Fibroblast of skin of back (primary cell): Measurements from ENCODE around the gene TTC28.
"Not testable (repeated sequence)": the region's sequence is repeated elsewhere in the genome, so short reads cannot be mapped to it uniquely, and the experiment has no call there.

Source experiments
- DNase-seq: peaks from one replicate; pipeline ENCODE4 v3.0.0-alpha.2; 2013

Gene TTC28

GRCh38 chr22:28600546-28601143 lies 79.0 kb downstream of the TTC28 start:
- DNase-seq = peak; percentile 58

- DNase-seq = no peak
These were observed 79.9 kb downstream of the TTC28 start for GRCh38 chr22:28599693-28600092.

GRCh38 chr22:28597665-28598064 lies 82.0 kb downstream of the TTC28 start:
- DNase-seq = no peak

GRCh38 chr22:28594797-28595462 lies 84.7 kb downstream of the TTC28 start:
- peak; percentile 71 for DNase-seq

GRCh38 chr22:28594076-28594796 lies 85.4 kb downstream of the TTC28 start:
- DNase-seq = no peak

GRCh38 chr22:28593299-28593698 lies 86.3 kb downstream of the TTC28 start:
- DNase-seq = no peak

- DNase-seq = no peak
These were observed 90.4 kb downstream of the TTC28 start for GRCh38 chr22:28589102-28589750.

- DNase-seq = no peak
These were observed 94.3 kb downstream of the TTC28 start for GRCh38 chr22:28585324-28585723.

- peak; percentile 87 for DNase-seq
These were observed 96.8 kb downstream of the TTC28 start for GRCh38 chr22:28582806-28583205.

- no peak for DNase-seq
These were observed 98.6 kb downstream of the TTC28 start for GRCh38 chr22:28581016-28581415.

GRCh38 chr22:28576162-28576561 lies 103.5 kb downstream of the TTC28 start:
- DNase-seq = no peak

- no peak for DNase-seq
These were observed 105.4 kb downstream of the TTC28 start for GRCh38 chr22:28574159-28574788.

- DNase-seq = peak; percentile 41
These were observed 108.8 kb downstream of the TTC28 start for GRCh38 chr22:28570696-28571373.

GRCh38 chr22:28568974-28569373 lies 110.7 kb downstream of the TTC28 start:
- not testable (repeated sequence) for DNase-seq

- no peak for DNase-seq
These were observed 111.5 kb downstream of the TTC28 start for GRCh38 chr22:28568099-28568498.

- DNase-seq = not testable (repeated sequence)
These were observed 112.6 kb downstream of the TTC28 start for GRCh38 chr22:28566920-28567499.

GRCh38 chr22:28563636-28564035 lies 116.0 kb downstream of the TTC28 start:
- no peak for DNase-seq

- no peak for DNase-seq
These were observed 117.3 kb downstream of the TTC28 start for GRCh38 chr22:28562324-28562723.

GRCh38 chr22:28560743-28561101 lies 118.9 kb downstream of the TTC28 start:
- not testable (repeated sequence) for DNase-seq

- DNase-seq = peak; percentile 63
These were observed 119.4 kb downstream of the TTC28 start for GRCh38 chr22:28560046-28560742.

- no peak for DNase-seq
These were observed 122.5 kb downstream of the TTC28 start for GRCh38 chr22:28557184-28557583.
